ENCODE measurements around the gene CCDC136. TPM values are rescaled to one million over a fixed set of nuclear protein-coding genes. Genes with fewer than 3 reads are reported as not detected.

The CCDC136 gene
- total RNA-seq, 2 experiments from 2014 or later = 13.8 to 14.5 TPM

- no peaks in the 10 kb centered on the region for H3K9me3 Mint-ChIP-seq
- H3K27me3 Mint-ChIP-seq = peaks cover 33% of the 10 kb centered on the region
- no peak overlapping the region for H3K4me3 Mint-ChIP-seq
- ATAC-seq (ENCODE audit: low read depth) (no peak), DNase-seq (no peak)
- H3K27ac Mint-ChIP-seq = no peak overlapping the region
- POLR2A ChIA-PET = no interaction called here
- no peaks in the 10 kb centered on the region for H3K36me3 Mint-ChIP-seq
- H3K4me1 Mint-ChIP-seq = peaks cover 4% of the 10 kb centered on the region
Measured at GRCh38 chr7:128826512-128826911, 34.7 kb downstream of the CCDC136 start.

- peaks cover 35% of the 10 kb centered on the region for H3K27me3 Mint-ChIP-seq
- no peak overlapping the region for H3K27ac Mint-ChIP-seq
- H3K9me3 Mint-ChIP-seq = no peaks in the 10 kb centered on the region
- no peak overlapping the region for H3K4me3 Mint-ChIP-seq
- peaks cover 6% of the 10 kb centered on the region for H3K4me1 Mint-ChIP-seq
- ATAC-seq (ENCODE audit: low read depth) = no peak
- H3K36me3 Mint-ChIP-seq = no peaks in the 10 kb centered on the region
- POLR2A ChIA-PET = no interaction called here
- no peak for DNase-seq
Measured at GRCh38 chr7:128826916-128827247, 35.1 kb downstream of the CCDC136 start.

DNA sequence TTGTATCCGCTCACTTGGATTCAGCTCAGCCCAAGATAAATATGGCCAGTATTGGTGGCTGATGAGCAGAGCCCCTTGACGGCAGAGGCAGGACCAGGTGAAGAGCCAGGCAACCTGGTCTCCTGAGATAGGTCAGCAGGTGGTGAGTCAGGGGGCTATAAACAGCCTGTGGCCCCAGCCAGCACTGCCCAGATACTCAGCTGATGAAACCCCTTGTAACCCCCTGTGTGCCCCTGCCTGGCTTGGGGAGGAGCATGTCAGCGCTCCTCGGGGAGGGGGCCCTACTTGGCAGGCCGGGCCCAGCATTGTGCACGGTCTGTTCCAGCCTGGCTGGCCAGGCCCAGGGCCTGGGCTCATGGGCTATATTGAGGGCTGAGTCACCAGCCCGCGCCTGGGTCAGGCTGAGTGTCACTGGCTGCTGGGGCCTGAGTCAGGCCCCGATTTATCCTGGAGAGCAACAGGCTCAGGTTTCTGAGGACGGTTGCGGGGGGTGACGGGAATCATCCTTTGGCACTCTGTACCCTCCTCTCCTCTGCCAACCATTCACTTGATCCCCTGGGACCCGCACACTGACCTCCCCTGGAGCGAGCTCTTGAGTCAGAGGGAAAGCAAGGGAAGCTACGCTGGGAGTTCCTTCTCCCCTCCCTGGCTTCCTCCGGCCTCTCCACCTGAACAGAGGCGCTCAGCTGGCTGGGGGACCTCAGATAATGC lies 35.6 kb downstream of the CCDC136 start:
- H3K9me3 Mint-ChIP-seq = no peaks in the 10 kb centered on the region
- H3K27me3 Mint-ChIP-seq = peaks cover 38% of the 10 kb centered on the region
- POLR2A ChIA-PET = no interaction called here

DNA sequence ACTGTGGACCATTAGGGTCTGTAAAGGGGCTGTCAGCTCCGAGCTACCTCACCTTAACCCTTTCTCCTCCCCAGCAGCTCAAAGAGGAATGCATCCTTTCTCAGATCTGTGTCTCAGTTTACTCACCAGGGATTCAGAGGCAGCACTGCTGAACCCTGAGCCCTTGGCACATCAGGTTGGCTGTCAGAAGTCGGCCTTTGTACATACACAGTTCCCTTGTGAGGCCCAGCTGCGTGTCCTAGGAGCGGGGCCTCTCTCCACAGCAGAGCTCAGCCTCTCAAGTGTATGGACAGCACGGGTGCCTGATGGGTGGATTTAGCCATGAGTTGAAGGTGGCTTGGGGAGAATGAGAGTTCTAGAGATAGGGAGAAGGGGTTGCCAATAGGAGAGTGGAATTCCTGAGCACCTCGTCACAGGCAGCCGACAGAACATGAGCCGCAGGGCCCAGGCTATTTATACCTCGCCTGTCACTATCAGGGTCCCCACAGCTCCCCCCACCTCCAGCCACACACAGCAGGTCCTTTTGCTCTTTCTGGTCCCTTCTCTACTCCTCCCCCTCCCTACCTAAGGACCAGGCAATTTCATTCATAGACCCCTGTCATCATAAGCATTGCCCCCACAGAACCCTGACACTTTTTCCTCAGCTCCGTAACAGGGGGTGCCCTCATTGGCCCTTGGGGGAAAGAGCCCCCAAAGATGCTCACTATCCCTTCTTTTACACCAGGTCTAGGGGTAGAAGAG lies 36.4 kb downstream of the CCDC136 start:
- H3K27me3 Mint-ChIP-seq = peaks cover 37% of the 10 kb centered on the region
- H3K36me3 Mint-ChIP-seq = no peaks in the 10 kb centered on the region
- H3K4me1 Mint-ChIP-seq = peaks cover 6% of the 10 kb centered on the region
- H3K9me3 Mint-ChIP-seq = no peaks in the 10 kb centered on the region
- ATAC-seq (ENCODE audit: low read depth) = no peak
- DNase-seq = no peak
- POLR2A ChIA-PET = interaction anchor here (0.7 kb wide), 1 partner anchor 46 kb away, joined by 4 read pairs; no protein-coding TSS in a partner anchor
- H3K27ac Mint-ChIP-seq = no peak overlapping the region
- no peak overlapping the region for H3K4me3 Mint-ChIP-seq

More for the DNA sequence above, 35.6 kb downstream of the CCDC136 start:
- Mint-ChIP-seq H3K27ac (no peak overlapping the region), H3K4me3 (no peak overlapping the region), H3K36me3 (no peaks in the 10 kb centered on the region), H3K4me1 (peaks cover 6% of the 10 kb centered on the region)
- no peak for DNase-seq
- ATAC-seq (ENCODE audit: low read depth) = no peak

GRCh38 chr7:128829391-128830166 lies 37.8 kb downstream of the CCDC136 start:
- ATAC-seq (ENCODE audit: low read depth) = no peak
- H3K36me3 Mint-ChIP-seq = no peaks in the 10 kb centered on the region
- no peaks in the 10 kb centered on the region for H3K9me3 Mint-ChIP-seq
- DNase-seq = no peak
- peaks cover 38% of the 10 kb centered on the region for H3K27me3 Mint-ChIP-seq
- peak overlapping the region; percentile 63 for H3K4me3 Mint-ChIP-seq
- H3K27ac Mint-ChIP-seq = no peak overlapping the region
- H3K4me1 Mint-ChIP-seq = peaks cover 6% of the 10 kb centered on the region
- POLR2A ChIA-PET = no interaction called here

DNA sequence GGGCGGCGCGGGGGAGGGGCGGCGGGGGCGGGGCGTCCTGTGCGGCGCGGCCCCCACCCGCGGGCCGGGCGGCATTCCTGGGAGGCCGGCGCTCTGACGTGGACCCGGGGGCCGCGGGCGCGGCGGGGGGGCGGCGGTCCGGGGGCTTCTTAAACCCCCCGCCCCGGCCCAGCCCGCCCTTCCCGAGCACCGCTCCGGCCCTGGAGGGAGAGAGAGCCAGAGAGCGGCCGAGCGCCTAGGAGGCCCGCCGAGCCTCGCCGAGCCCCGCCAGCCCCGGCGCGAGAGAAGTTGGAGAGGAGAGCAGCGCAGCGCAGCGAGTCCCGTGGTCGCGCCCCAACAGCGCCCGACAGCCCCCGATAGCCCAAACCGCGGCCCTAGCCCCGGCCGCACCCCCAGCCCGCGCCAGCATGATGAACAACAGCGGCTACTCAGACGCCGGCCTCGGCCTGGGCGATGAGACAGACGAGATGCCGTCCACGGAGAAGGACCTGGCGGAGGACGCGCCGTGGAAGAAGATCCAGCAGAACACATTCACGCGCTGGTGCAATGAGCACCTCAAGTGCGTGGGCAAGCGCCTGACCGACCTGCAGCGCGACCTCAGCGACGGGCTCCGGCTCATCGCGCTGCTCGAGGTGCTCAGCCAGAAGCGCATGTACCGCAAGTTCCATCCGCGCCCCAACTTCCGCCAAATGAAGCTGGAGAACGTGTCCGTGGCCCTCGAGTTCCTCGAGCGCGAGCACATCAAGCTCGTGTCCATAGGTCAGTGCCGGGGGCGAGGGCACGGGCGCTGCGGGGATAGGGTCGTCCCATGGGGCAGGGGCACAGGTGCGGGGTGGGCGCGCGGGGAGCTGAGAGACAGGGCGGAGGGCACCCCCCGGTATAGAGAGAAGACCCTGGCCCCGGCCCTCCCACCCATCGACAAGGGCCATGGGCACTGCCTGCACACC lies 38.7 kb downstream of the CCDC136 start, which contains the start of gene FLNC:
FLNC (plus strand) TSS at position 176 of the 947 bp plus-strand sequence; CDS start at position 408, 232 bp downstream.
- Mint-ChIP-seq H3K27ac (peak within 1 kb of the TSS; percentile 21), H3K36me3 (no peaks in the 10 kb centered on the region), H3K27me3 (peaks cover 38% of the 10 kb centered on the region), H3K4me1 (peaks cover 6% of the 10 kb centered on the region), H3K4me3 (peak within 1 kb of the TSS; percentile 63), H3K9me3 (no peaks in the 10 kb centered on the region)
- DNase-seq = peak; percentile 56
- peak; percentile 62 for ATAC-seq (ENCODE audit: low read depth)
- POLR2A ChIA-PET = no interaction called here

- POLR2A ChIA-PET = interaction anchor here (0.6 kb wide), 1 partner anchor 29 kb away, joined by 3 read pairs; no protein-coding TSS in a partner anchor
- DNase-seq (no peak), ATAC-seq (ENCODE audit: low read depth) (peak; percentile 11)
- Mint-ChIP-seq H3K4me1 (peaks cover 6% of the 10 kb centered on the region), H3K4me3 (no peak overlapping the region), H3K36me3 (no peaks in the 10 kb centered on the region), H3K27ac (no peak overlapping the region), H3K9me3 (no peaks in the 10 kb centered on the region), H3K27me3 (peaks cover 38% of the 10 kb centered on the region)
Measured at GRCh38 chr7:128831178-128831993, 39.6 kb downstream of the CCDC136 start.

DNA sequence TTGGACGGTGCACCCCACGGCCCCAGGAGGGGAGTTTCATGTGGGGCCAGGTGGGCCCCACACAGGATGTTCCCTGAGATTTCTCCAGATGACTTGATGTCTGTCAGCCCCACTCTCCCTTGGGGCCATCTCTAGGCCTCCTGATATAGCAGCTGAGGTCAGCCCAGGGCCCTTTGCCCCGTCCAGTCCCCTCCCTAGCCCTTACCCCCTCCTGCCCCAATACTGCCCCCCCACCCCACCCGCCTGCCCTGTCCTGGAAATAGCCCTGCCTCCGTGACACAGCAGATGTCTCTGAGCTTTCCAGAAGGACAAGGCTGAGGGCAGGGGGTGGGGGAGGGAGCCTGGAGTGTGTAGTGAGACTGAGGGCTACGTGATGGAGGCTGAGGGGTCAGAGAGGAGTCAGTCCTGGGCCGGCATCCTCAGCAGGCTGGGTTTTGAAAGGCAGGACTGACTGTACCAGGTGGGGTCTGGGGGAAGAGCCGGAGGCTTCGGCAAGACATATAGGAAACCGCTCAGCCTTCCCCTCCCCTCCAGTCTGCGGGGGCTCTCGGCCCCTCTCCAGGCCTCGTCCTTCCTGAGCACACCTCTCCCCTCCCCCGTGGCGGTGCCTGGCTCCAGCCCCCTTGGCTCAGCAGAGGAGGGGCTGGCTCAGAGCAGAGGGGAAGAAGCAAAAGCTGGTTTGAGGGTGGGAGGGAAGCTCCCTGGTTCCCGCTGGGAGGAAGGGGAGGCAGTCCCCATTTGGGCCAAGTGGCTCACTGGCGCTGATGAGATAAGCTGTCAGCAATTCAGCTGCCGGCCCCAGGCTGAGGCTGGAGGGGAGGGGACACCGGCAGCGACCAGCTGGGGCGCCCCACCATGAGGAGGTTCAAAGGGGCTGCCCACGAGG lies 40.5 kb downstream of the CCDC136 start:
- Mint-ChIP-seq H3K27me3 (peaks cover 38% of the 10 kb centered on the region), H3K27ac (no peak overlapping the region), H3K4me3 (no peak overlapping the region), H3K9me3 (no peaks in the 10 kb centered on the region), H3K4me1 (peaks cover 6% of the 10 kb centered on the region), H3K36me3 (no peaks in the 10 kb centered on the region)
- no peak for ATAC-seq (ENCODE audit: low read depth)
- POLR2A ChIA-PET = no interaction called here
- no peak for DNase-seq

GRCh38 chr7:128832880-128833147 lies 41.0 kb downstream of the CCDC136 start:
- H3K36me3 Mint-ChIP-seq = no peaks in the 10 kb centered on the region
- ATAC-seq (ENCODE audit: low read depth) (no peak), DNase-seq (no peak)
- POLR2A ChIA-PET = interaction anchor here (1.3 kb wide), 1 partner anchor 30 kb away, joined by 3 read pairs; the partner anchor contains the start of gene ATP6V1F
- H3K27ac Mint-ChIP-seq = no peak overlapping the region
- no peak overlapping the region for H3K4me3 Mint-ChIP-seq
- H3K27me3 Mint-ChIP-seq = peaks cover 38% of the 10 kb centered on the region
- H3K4me1 Mint-ChIP-seq = peaks cover 6% of the 10 kb centered on the region
- no peaks in the 10 kb centered on the region for H3K9me3 Mint-ChIP-seq

GRCh38 chr7:128833148-128833945 lies 41.6 kb downstream of the CCDC136 start:
- no peak overlapping the region for H3K27ac Mint-ChIP-seq
- ATAC-seq (ENCODE audit: low read depth) = no peak
- peaks cover 33% of the 10 kb centered on the region for H3K27me3 Mint-ChIP-seq
- H3K36me3 Mint-ChIP-seq = no peaks in the 10 kb centered on the region
- POLR2A ChIA-PET = interaction anchor here (1.3 kb wide), 1 partner anchor 29 kb away, joined by 3 read pairs; the partner anchor contains the start of gene ATP6V1F
- DNase-seq = no peak
- H3K4me3 Mint-ChIP-seq = no peak overlapping the region
- peaks cover 6% of the 10 kb centered on the region for H3K4me1 Mint-ChIP-seq
- no peaks in the 10 kb centered on the region for H3K9me3 Mint-ChIP-seq

GRCh38 chr7:128833946-128834325 lies 42.2 kb downstream of the CCDC136 start:
- Mint-ChIP-seq H3K27me3 (peaks cover 27% of the 10 kb centered on the region), H3K36me3 (no peaks in the 10 kb centered on the region), H3K4me3 (no peak overlapping the region), H3K9me3 (no peaks in the 10 kb centered on the region), H3K4me1 (peaks cover 6% of the 10 kb centered on the region), H3K27ac (no peak overlapping the region)
- ATAC-seq (ENCODE audit: low read depth) (no peak), DNase-seq (no peak)
- POLR2A ChIA-PET = interaction anchor here (1.3 kb wide), 1 partner anchor 29 kb away, joined by 3 read pairs; the partner anchor contains the start of gene ATP6V1F
